Neuronal stem cell (in vitro differentiated cells): ENCODE measurements around the gene TMUB2.
A peak's percentile ranks its signal among the peaks of the same experiment; 100 is the strongest.

Source experiments
- DNase-seq: peaks from one replicate; pipeline ENCODE4 v3.0.0-alpha.2; 2013; ENCODE audit warnings: low spot score
- H2AFZ ChIP-seq: one replicate; pipeline ENCODE4 v1.6.1; 2013; ENCODE audit warnings: mild to moderate bottlenecking, low read length, inconsistent platforms
- H2AK5ac ChIP-seq: 2 replicates; pipeline ENCODE4 v1.6.1; 2013; ENCODE audit warnings: low read depth, mild to moderate bottlenecking, inconsistent platforms, low read length, moderate library complexity, mixed read lengths
- H2BK120ac ChIP-seq: 2 replicates; pipeline ENCODE4 v1.6.1; 2013; ENCODE audit warnings: low read depth, mild to moderate bottlenecking, inconsistent platforms, low read length, moderate library complexity, mixed read lengths
- H2BK12ac ChIP-seq: one replicate; pipeline ENCODE4 v1.6.1; 2013; ENCODE audit warnings: low read length, inconsistent platforms
- H2BK15ac ChIP-seq: 2 replicates; pipeline ENCODE4 v1.6.1; 2013; ENCODE audit warnings: mild to moderate bottlenecking, low read length, inconsistent platforms, mixed read lengths
- H2BK5ac ChIP-seq: one replicate; pipeline ENCODE4 v1.6.1; 2013; ENCODE audit warnings: inconsistent platforms, mild to moderate bottlenecking, low read length, moderate library complexity
- H3K14ac ChIP-seq: one replicate; pipeline ENCODE4 v1.6.1; 2013; ENCODE audit warnings: low read length, inconsistent platforms
- H3K18ac ChIP-seq: 2 replicates; pipeline ENCODE4 v1.6.1; 2013; ENCODE audit warnings: low read length, inconsistent platforms
- H3K23ac ChIP-seq: 2 replicates; pipeline ENCODE4 v1.6.1; 2013; ENCODE audit warnings: low read depth, mild to moderate bottlenecking, mixed read lengths, low read length, inconsistent platforms; ENCODE audit not compliant: poor library complexity
- H3K27ac ChIP-seq: replicated peaks from 3 replicates; pipeline ENCODE4 v1.5.1; 2013; ENCODE audit warnings: low read length, inconsistent platforms
- H3K27me3 ChIP-seq, 3 experiments: 2 replicates each; pipeline ENCODE4 v1.6.1; 2013; ENCODE audit warnings: low read length in 3 of 3, mild to moderate bottlenecking in 2 of 3, inconsistent platforms in 1 of 3, low read depth in 1 of 3, mixed read lengths in 1 of 3, moderate library complexity in 1 of 3; ENCODE audit not compliant: control insufficient read depth in 3 of 3, insufficient read depth in 3 of 3
- H3K36me3 ChIP-seq, 2 donors: replicated peaks in 1 of 2; 2 replicates each; pipeline ENCODE4 v1.6.1; 2013; ENCODE audit warnings: low read length in 2 of 2; ENCODE audit not compliant: control insufficient read depth in 2 of 2, insufficient read depth in 2 of 2
- H3K4ac ChIP-seq: 2 replicates; pipeline ENCODE4 v1.6.1; 2013; ENCODE audit warnings: inconsistent platforms, mild to moderate bottlenecking, low read length, moderate library complexity
- H3K4me1 ChIP-seq, 2 donors: 1 replicate in 1 of 2; 2 replicates in 1 of 2; pipeline ENCODE4 v1.6.1; 2013; ENCODE audit warnings: low read length in 2 of 2, low read depth in 1 of 2; ENCODE audit not compliant: control insufficient read depth in 2 of 2, insufficient read depth in 1 of 2
- H3K4me2 ChIP-seq: one replicate; pipeline ENCODE4 v1.6.1; 2013; ENCODE audit warnings: mild to moderate bottlenecking, low read length, inconsistent platforms; ENCODE audit not compliant: insufficient read depth, poor library complexity, severe bottlenecking
- H3K4me3 ChIP-seq, 2 donors: 2 replicates each; pipeline ENCODE4 v1.5.1; 2013; ENCODE audit warnings: low read length in 2 of 2, mild to moderate bottlenecking in 2 of 2, inconsistent platforms in 1 of 2, moderate library complexity in 1 of 2
- H3K79me1 ChIP-seq: one replicate; pipeline ENCODE4 v1.6.1; 2013; ENCODE audit warnings: low read depth, mild to moderate bottlenecking, inconsistent platforms, low read length, moderate library complexity
- H3K9ac ChIP-seq: one replicate; pipeline ENCODE4 v1.6.1; 2013; ENCODE audit warnings: mild to moderate bottlenecking, low read depth, low read length, inconsistent platforms; ENCODE audit not compliant: poor library complexity
- H3K9me3 ChIP-seq, 2 donors: replicated peaks in 1 of 2; 2 replicates each; pipeline versions ENCODE3 to v1.6.1; 2013; ENCODE audit warnings: low read length in 2 of 2, mild to moderate bottlenecking in 2 of 2, inconsistent platforms in 1 of 2, low read depth in 1 of 2, mixed read lengths in 1 of 2, moderate library complexity in 1 of 2; ENCODE audit not compliant: control insufficient read depth in 2 of 2, insufficient read depth in 1 of 2
- H4K8ac ChIP-seq: one replicate; pipeline ENCODE4 v1.6.1; 2013; ENCODE audit warnings: low read depth, mild to moderate bottlenecking, inconsistent platforms, low read length, moderate library complexity
- H4K91ac ChIP-seq: one replicate; pipeline ENCODE4 v1.6.1; 2013; ENCODE audit warnings: low read length, low read depth, mild to moderate bottlenecking, inconsistent platforms; ENCODE audit not compliant: poor library complexity
- WGBS, 2 donors: extraction: QIAGEN DNeasy Blood & Tissue Kit; methylation state at CpG; one replicate each; pipeline ENCODE4 v1.1.7; 2013; ENCODE audit warnings: missing lambda C conversion rate in 2 of 2, mixed read lengths in 1 of 2; ENCODE audit not compliant: insufficient read length in 2 of 2, insufficient replicate concordance in 1 of 2; ENCODE audit errors: extremely low coverage in 2 of 2; 5-methylcytosine and 5-hydroxymethylcytosine counted together

The TMUB2 gene

GRCh38 chr17:44229090-44229489 is 42.3 kb downstream of the TMUB2 start:
- H3K23ac ChIP-seq, result peak overlapping the region; percentile 17
- H3K9ac ChIP-seq, result no peak overlapping the region
- peak overlapping the region; percentile 32 for H2AK5ac ChIP-seq
- H3K27ac ChIP-seq, result no peak overlapping the region
- H3K18ac ChIP-seq, result no peak overlapping the region
- H2BK12ac ChIP-seq, result no peak overlapping the region
- no peaks in the 10 kb centered on the region for H3K36me3 ChIP-seq
- no peak overlapping the region for H3K14ac ChIP-seq
- no peaks in the 10 kb centered on the region for H3K9me3 ChIP-seq
- no peak overlapping the region for H2BK5ac ChIP-seq
- no peak overlapping the region for H4K91ac ChIP-seq
- no peaks in the 10 kb centered on the region for H3K79me1 ChIP-seq
- no peak overlapping the region for H4K8ac ChIP-seq
- no peak overlapping the region for H2BK120ac ChIP-seq
- DNase-seq, result no peak
- H2AFZ ChIP-seq, result no peak overlapping the region
- no peak overlapping the region for H2BK15ac ChIP-seq
- H3K4me3 ChIP-seq, result no peak overlapping the region
- no peak overlapping the region for H3K4ac ChIP-seq
- peaks cover 0 to 12% (median 0%) of the 10 kb centered on the region in 3 experiments for H3K27me3 ChIP-seq
- no peaks in the 10 kb centered on the region for H3K4me1 ChIP-seq
- WGBS, 2 donors, result no CpG with 5 or more reads among the region's 6 CpGs
- no peak overlapping the region for H3K4me2 ChIP-seq

GRCh38 chr17:44230140-44230539 is 43.4 kb downstream of the TMUB2 start:
- Histone ChIP-seq H3K36me3 (no peaks in the 10 kb centered on the region), H2AK5ac (no peak overlapping the region), H3K4ac (no peak overlapping the region), H3K9me3 (no peaks in the 10 kb centered on the region), H3K4me3 (no peak overlapping the region), H3K18ac (no peak overlapping the region), H3K27me3 (peaks cover 0 to 12% (median 0%) of the 10 kb centered on the region in 3 experiments), H3K4me1 (no peaks in the 10 kb centered on the region), H3K14ac (no peak overlapping the region), H2BK15ac (no peak overlapping the region), H3K4me2 (no peak overlapping the region), H3K23ac (peak overlapping the region; percentile 73), H2BK5ac (no peak overlapping the region), H2BK120ac (no peak overlapping the region), H3K9ac (peak overlapping the region; percentile 72), H3K79me1 (no peaks in the 10 kb centered on the region), H4K91ac (no peak overlapping the region), H3K27ac (no peak overlapping the region), H4K8ac (no peak overlapping the region), H2BK12ac (no peak overlapping the region), H2AFZ (no peak overlapping the region)
- WGBS, 2 donors, result no CpG with 5 or more reads among the region's 9 CpGs
- no peak for DNase-seq

DNA sequence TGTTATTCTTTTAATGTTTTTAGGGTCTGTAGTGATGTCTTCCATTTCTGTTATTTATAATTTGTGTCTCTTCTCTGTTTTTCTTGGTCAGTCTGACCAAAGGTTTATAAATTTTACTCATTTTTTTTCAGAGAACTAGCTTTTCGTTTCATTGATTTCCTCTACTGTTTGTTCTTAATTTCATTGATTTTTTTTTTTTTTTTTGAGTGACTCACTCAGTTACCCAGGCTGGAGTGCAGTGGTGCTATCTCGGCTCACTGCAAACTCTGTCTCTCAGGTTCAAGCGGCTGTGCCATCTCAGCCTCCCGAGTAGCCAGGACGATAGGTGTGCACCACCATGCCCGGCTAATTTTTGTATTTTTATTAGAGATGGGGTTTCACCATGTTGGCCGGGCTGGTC is 45.3 kb downstream of the TMUB2 start:
- WGBS, 2 donors, result no CpG with 5 or more reads among the region's 7 CpGs
- Histone ChIP-seq H3K14ac (no peak overlapping the region), H2AK5ac (no peak overlapping the region), H3K4me2 (no peak overlapping the region), H4K91ac (no peak overlapping the region), H3K27me3 (peaks cover 0 to 17% (median 0%) of the 10 kb centered on the region in 3 experiments), H3K4me1 (no peaks in the 10 kb centered on the region), H3K36me3 (no peaks in the 10 kb centered on the region), H2BK15ac (no peak overlapping the region), H3K23ac (no peak overlapping the region), H3K27ac (no peak overlapping the region), H2BK120ac (no peak overlapping the region), H3K9me3 (peaks cover 0 to 4% of the 10 kb centered on the region in 2 donors), H3K4me3 (no peak overlapping the region), H2BK12ac (no peak overlapping the region), H3K4ac (no peak overlapping the region), H3K18ac (no peak overlapping the region), H4K8ac (no peak overlapping the region), H3K9ac (no peak overlapping the region), H2BK5ac (no peak overlapping the region), H3K79me1 (no peaks in the 10 kb centered on the region), H2AFZ (no peak overlapping the region)
- DNase-seq, result no peak

DNA sequence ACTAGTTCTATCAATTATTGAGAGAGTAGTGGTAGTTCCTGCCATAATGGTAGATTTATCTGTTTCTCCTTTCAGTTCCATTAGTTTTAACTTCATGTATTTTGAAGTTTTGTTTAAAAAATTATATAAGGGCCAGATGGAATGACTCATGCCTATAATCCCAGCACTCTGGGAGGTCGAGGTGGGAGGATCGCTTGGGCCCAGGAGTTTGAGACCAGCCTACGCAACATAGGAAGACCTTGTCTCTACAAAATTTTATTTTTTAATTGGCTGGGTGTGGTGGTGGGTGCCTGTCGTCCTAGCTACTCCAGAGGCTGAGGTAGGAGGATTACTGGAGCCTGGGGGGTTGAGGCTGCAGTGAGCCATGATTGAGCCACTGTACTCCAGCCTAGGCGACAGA is 46.8 kb downstream of the TMUB2 start:
- Histone ChIP-seq H3K4me2 (no peak overlapping the region), H3K9ac (no peak overlapping the region), H2BK12ac (no peak overlapping the region), H3K4ac (no peak overlapping the region), H3K18ac (no peak overlapping the region), H2BK120ac (no peak overlapping the region), H3K14ac (no peak overlapping the region), H3K36me3 (no peaks in the 10 kb centered on the region), H3K4me1 (no peaks in the 10 kb centered on the region), H2AFZ (no peak overlapping the region), H2BK5ac (no peak overlapping the region), H2BK15ac (no peak overlapping the region), H4K91ac (no peak overlapping the region), H3K27ac (no peak overlapping the region), H3K79me1 (no peaks in the 10 kb centered on the region), H3K23ac (no peak overlapping the region), H3K9me3 (peaks cover 0 to 4% of the 10 kb centered on the region in 2 donors), H3K27me3 (peaks cover 0 to 17% (median 0%) of the 10 kb centered on the region in 3 experiments), H2AK5ac (no peak overlapping the region), H4K8ac (no peak overlapping the region), H3K4me3 (no peak overlapping the region)
- WGBS, 2 donors, result no CpG with 5 or more reads among the region's 5 CpGs
- no peak for DNase-seq
